UCSD-AML1 (cell line): Measurements from ENCODE around the gene CTU2.

Source experiments
- DNase-seq: peaks from one replicate; lab custom pipeline; 2025; ENCODE audit not compliant: unreplicated experiment; lab: John Stamatoyannopoulos, UW

The CTU2 gene

GRCh38 chr16:88726408-88726749 is 20.1 kb downstream of the CTU2 start:
- no peak for DNase-seq

- DNase-seq = no peak
Observed at GRCh38 chr16:88726981-88727380, 20.7 kb downstream of the CTU2 start.

GRCh38 chr16:88727871-88728270 is 21.6 kb downstream of the CTU2 start:
- no peak for DNase-seq

DNA sequence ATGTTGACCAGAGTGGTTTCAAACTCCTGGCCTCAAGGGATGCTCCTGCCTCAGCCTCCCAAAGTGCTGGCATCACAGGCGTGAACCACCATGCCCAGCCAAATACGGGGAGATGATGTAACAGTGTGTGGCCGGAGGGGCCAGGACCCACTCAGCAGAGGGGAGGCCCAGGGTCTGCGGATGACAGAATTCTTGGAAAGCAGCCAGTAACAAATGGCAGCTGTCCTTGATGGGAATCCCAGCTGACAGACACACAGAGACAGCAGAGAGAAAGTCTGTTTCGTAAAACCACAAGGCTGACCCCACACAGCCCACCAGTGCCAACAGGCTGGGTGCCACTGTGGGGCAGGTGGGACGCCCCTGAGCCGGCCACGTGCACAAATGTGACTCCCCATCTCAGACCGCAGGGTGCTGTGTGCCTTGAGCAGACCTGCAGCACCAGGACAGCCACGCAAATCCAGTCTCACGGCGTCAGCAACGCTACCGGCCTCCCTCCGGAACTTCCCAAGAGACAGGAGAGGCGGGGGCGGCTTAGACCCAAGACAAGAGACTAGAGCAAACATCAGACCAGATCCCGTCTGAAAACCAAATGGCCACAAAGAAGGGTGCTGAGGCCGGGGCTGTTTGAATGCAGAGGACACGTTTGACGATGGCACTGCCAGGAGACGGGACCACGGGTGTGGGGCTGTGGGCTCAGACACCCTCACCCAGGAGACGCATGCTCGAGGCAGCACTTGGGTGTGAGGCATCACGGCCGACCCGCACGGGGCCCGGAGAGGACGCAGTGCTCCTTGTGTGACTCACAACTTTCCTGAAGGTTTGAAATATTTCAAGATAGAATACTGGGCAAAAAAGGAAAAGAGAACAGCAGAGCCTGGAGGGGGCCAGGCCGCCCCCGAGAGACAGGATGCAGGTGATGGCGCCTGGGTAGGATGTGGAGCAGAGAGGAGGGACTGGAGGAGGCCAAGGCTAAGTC is 24.6 kb downstream of the CTU2 start:
- DNase-seq = no peak

DNA sequence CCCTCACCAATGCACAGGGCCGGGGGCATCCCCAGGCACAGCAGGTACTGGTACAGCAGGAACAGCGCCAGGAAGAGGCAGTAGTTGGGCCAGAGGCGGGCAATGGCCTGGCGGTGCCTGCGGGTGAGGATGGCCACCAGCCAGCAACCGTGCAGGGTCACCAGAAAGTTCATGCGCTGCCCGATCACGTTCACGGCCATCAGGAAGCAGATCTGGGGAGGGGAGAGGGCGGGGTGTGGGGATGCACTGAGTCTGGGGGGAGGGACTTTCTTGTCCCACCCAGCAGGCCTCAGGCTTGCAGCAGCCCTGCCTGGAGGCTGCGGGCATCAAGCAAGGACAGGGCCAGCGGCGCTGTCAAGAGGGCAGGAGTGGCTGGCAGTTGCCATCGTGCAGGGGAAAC is 25.4 kb downstream of the CTU2 start:
- DNase-seq = no peak

DNA sequence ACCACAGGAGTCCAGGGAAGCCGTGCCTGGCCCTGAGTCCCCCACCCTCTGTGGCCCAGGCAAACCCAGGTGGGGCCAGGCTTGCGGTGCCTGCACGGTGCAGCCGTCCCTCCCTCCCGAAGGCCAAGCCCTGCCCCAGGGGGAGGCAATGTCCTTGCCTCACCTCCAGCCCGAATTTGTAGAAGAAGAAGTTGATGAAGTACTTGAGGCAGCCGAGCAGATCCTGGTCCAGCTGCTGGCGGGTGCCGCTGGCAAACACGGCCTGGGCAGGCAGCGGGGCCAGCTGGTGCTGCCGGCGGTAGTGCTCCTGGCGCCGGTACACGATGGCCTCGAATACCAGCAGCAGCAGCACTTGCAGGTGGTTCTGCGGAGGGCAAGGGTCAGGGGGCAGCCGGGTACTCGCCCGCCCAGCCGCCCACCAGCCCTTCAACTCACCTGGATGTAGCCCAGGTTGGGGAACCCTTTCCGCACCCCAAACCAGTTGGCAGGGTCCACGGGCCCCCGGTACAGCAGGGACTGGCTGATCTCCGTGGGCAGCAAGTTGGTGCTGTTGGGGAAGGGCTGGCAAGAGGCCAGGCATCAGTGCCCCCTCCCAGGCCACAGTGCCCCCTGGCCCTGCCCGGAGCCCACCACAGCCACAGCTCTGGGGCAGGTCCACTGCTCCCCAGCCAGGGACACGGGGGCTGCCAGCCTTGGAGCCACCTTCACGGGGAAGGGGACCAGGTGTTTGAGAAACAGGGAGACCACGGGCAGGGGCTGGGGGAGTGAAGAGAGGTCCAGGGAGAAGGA is 26.1 kb downstream of the CTU2 start:
- DNase-seq = no peak

DNA sequence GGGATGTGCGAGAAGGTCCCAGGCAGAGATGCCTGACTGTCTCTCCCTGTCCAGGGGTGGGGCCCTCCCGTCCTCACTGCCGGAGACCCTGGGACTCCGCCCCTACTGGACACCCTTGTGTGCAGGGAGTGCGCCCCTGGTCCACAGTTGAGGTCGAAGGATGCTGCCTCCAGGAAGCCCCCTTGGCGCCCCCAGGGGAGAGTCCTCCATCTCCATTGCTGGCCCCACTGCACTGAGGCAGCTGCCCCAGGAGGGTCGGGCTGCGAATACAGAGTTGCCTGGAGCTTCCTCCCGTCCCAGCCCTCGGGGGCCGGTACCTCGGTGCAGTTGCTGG is 26.6 kb downstream of the CTU2 start:
- DNase-seq = no peak

GRCh38 chr16:88733630-88734360 is 27.5 kb downstream of the CTU2 start:
- no peak for DNase-seq

- DNase-seq = no peak
Observed at GRCh38 chr16:88734361-88734728, 28.0 kb downstream of the CTU2 start.

- DNase-seq = no peak
Observed at GRCh38 chr16:88735121-88735520, 28.8 kb downstream of the CTU2 start.

DNA sequence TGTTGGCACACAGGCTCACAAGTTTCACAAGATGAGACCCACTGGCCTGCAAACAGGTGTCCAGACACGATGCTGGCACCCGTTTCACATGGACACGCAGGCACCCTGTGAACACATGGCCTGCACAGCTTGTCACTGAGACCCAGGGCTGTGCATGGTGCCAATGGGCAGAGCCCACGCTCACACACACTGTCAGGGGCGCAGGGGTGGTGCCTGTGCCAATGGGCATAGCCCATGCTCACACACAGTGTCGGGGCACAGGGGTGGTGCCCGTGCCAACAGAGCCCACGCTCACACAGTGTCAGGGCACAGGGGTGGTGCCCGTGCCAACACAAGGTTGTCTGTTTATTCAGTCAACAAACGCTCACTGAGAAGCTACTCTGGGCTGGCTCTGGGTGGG is 29.3 kb downstream of the CTU2 start:
- no peak for DNase-seq

DNA sequence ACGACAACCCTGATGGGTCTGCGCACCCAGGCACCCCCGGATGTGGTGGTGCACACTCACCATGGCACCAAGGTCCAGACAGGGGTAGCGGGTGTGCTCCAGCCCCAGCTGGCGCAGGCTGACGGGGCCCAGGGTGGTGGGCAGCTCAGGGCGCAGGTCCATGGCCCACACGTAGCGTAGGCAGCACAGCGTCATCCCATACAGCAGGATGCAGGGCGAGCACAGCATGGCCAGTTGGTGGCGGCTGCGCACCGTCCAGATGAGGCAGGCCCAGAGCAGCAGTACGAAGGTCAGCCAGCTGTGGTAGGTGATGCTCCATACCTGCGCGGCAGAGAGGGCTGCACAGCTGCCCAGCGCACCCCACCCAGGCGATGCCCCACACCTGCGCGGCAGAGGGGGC is 29.8 kb downstream of the CTU2 start:
- no peak for DNase-seq

GRCh38 chr16:88736496-88736895 is 30.2 kb downstream of the CTU2 start:
- no peak for DNase-seq

DNA sequence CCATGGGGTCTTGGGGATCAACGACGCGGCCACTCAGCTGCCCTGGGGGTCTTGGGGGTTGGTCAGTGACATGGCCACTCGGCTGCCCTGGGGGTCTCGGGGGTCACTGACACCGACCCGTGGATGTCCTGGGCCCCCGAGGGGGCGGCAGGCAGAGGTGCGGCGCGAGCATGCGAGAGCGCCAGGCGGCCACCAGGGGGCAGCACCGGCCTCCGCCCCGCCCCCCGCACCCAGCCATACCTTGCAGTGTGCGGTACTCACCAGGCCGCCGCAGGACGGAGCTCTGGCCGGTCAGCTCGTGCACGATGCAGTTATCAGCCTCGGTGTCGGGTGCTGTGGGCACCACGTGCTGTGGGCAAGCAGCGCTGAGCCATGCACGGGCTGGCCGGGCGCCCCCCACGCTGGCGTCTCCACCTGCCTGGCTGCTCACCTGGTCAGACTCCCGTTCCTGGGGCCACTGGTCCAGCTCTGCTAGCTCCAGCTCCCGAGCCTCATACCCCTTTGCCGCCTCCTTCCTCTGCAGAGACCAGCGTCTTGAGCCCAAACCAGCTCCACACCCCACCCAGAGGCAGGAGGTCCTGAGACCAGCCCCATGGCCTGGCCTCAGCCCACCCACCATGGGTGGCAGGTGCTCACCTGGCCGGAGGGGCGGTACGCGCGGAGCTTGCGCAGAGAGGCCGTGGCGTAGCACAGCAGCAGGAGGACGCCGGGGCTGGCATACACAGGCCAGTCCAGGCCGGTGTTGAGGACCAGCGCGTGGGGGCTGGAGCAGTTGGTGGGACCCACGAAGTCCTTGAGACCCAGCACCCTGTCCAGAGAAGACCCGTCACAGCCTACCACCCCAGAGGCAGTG is 31.2 kb downstream of the CTU2 start:
- DNase-seq = peak; percentile 71

GRCh38 chr16:88738151-88739084 is 32.1 kb downstream of the CTU2 start:
- DNase-seq = no peak

DNA sequence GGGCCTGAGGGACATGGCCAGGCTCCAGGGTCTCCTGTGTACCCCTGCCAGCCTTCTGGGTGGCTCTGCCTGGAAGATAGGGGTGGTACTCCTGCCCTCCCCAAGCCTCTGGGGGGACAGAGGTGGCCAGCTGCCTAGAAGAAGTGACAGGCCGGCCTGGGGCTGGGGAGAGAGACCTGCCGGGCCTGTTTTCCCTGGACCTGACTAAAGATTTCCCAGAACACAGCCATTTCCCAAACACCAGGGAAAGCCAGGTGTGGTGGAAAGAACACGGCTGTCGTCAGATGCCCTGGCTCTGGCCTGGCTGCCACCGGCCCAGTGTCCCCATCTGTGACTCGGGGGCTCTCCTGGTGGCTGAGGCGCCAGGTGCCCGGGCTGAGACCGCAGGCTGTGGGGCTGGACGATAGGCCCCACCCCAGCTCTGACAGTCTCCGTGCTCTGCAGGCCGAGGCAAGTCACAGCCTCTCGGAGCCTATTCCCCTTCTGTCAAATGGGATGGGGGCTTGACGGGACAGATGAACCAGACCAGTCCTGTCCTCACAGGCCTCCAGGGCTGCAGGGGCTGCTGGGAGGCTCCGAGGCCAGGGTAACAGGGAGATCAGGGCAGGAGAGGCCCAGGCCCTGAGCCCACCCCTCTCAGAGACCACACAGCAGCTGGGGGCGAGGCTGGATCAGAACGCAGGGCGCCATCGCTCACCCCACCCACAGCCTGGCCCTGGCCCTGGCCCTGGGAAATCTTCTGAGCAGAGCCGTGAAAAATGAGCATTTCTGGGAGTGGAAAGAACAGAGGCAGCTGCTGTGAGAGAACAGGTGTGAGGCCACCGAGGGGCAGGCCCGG is 33.1 kb downstream of the CTU2 start:
- DNase-seq = no peak

GRCh38 chr16:88739977-88740726 is 33.8 kb downstream of the CTU2 start:
- no peak for DNase-seq

- DNase-seq = no peak
Observed at GRCh38 chr16:88740727-88741055, 34.4 kb downstream of the CTU2 start.
